ENCODE results near the gene GPR42.
"Not testable (repeated sequence)": the region's sequence is repeated elsewhere in the genome, so short reads cannot be mapped to it uniquely, and the experiment has no call there.

The GPR42 gene

DNA sequence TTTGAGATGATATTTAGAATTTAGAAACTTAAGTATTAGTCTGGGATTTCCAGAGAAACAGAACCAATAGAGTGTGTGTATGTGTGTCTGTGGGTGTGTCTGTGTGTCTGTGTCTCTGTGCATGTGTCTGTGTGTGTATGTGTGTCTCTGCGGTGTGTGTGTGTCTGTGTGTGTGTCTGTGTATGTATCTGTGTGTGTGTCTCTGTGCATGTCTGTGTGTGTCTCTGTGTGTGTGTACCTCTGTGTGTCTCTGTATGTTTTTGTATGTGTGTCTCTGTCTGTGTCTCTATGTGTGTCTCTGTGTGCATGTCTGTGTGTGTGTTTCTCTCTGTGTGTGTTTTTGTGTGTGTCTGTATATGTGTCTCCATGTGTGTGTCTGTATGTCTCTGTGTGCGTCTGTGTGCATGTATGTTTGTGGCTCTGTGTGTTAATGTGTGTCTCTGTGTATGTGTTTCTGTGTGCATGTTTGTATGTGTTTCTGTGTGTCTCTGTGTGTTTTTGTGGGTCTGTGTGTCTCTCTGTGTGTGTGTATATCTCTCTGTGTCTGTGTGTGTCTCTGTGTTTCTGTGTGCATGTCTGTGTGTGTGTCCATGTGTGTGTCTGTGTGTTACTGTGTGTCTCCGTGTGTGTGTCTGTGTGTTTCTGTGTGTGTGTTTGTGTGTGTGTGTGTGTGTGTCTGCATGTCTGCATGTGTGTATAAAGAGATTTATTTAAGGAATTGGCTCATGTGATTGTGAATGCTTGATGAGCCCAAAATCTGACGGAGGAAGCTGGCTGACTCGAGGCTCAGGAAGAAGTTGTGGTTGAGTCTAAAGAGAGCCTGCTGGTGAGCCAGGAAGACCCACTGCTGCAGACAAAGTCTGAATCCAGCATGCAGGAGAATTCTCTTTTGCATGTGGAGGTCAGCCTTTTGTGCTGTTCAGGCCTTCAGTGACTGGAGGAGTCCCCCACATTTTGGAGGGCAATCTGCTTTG, 22.2 kb downstream of the GPR42 start:
- DNase-seq (ENCODE audit: low read depth, low spot score): no peak

DNA sequence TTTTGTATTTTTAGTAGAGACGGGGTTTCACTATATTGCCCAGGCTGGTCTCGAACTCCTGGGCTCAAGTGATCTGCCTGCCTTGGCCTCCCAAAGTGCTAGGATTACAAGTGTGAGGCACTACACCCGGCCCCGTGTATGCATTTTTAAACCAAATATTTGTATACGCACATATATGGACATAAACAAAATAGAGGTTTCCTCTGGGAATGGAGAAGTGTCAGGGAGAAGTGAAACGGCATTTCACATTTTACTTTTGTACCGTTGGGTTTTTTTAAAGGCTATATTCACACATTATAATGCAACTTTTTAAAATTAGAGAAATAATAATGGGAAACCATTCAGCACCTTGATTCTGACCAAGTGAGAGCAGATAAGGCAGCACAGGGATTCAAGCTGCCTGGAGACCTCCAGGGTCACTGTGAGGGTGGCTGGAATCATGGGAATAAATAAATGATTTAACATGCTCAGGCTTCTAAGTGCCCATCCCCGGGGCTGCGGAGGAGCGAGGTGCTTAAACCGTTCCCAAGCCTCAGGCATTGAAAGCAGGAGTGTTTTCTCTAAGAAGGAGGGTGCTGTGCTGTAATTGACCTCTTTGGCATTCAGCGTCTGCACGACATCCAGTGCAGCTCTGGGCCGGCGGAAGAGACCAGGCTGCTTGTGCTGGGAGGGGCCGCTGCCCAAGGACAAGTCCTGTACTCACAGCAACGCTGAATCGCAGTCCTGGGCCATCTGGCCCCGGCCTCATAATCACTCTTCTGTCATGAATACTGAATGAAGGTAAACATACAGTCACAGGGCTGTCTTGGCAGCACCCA, 24.7 kb downstream of the GPR42 start:
- no peak for DNase-seq (ENCODE audit: low read depth, low spot score)

DNA sequence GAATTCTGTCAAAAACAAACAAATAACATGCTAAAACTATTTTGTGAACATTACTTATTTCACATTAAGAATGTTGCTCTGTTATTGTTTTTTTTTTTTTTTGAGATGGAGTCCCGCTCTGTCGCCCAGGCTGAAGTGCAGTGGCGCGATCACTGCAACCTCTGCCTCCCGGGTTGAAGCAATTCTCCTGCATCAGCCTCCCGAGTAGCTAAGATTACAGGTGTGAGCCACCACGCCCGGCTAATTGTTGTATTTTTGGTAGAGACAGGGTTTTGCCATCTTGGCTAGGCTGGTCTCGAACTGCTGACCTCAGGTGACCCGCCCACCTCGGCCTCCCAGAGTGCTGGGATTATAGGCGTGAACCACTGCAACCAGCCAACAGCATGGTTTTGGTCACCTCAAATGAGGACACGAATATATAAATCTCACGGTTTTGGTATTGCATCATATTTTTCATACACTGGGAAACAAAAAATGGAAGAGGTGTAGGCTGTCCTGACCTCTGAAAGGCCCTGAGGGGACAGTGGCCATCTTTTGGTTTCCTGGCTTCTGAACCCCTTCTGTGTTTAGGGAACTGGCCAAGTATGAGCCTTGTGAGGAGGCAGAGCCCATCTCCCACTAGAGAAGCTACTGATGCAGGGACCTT, 25.5 kb downstream of the GPR42 start:
- no peak for DNase-seq (ENCODE audit: low read depth, low spot score)

DNA sequence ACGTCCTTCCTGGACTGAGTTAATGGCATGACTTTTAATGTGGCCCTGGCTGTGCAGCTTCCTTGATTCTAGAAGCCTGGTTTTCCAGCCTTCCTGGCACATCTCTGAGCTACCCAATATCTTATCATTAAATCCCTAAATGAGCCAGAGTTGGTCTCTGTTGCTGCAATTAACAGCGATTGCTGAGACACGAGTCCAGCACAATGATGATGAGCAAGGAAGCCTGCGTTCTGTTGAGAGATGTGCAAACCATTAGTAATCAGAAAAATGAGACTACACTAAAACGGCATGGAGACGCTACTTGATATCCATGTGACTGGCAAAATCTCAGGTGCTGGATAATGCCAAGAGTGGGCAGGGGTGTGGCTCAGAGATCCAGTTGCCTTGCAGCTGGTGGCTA, 26.2 kb downstream of the GPR42 start:
- no peak for DNase-seq (ENCODE audit: low read depth, low spot score)

DNA sequence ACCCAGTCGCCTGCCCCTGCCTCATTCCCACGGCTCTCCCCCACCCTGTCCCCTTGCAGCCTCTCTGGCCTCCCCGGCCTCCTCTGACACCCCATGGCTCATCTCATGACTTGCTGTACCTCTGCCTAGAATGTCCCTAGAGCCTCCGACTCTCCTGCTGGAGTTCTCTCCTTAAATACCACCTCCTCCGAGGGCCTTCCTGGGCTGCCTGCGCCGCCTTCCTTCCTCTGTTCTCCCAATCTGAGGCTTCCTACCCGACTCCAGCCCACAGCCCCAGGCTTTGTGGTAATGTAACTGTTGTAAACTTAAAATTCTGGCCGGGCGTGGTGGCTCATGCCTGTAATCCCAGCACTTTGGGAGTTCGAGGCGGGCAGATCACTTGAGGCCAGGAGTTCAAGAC, 27.7 kb downstream of the GPR42 start:
- DNase-seq (ENCODE audit: low read depth, low spot score): no peak

DNA sequence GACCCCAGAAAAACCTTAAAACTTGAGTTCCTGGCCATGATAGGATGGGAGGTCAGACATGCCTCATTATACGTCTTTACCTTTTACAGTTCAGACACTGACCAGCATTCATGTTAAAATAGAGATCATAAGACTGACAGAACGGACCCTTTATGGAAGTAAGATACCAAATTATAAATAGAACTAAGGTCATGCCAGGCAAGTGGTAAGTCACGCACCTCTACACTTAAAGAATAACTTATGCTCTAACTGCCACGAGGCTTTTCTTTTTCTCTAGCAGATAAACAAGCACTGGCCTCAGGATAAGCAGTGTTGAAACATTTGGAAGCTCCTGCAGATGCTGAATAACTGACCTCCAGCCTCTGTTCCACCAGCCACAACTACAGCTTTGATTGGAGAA, 28.4 kb downstream of the GPR42 start:
- DNase-seq (ENCODE audit: low read depth, low spot score): no peak

DNA sequence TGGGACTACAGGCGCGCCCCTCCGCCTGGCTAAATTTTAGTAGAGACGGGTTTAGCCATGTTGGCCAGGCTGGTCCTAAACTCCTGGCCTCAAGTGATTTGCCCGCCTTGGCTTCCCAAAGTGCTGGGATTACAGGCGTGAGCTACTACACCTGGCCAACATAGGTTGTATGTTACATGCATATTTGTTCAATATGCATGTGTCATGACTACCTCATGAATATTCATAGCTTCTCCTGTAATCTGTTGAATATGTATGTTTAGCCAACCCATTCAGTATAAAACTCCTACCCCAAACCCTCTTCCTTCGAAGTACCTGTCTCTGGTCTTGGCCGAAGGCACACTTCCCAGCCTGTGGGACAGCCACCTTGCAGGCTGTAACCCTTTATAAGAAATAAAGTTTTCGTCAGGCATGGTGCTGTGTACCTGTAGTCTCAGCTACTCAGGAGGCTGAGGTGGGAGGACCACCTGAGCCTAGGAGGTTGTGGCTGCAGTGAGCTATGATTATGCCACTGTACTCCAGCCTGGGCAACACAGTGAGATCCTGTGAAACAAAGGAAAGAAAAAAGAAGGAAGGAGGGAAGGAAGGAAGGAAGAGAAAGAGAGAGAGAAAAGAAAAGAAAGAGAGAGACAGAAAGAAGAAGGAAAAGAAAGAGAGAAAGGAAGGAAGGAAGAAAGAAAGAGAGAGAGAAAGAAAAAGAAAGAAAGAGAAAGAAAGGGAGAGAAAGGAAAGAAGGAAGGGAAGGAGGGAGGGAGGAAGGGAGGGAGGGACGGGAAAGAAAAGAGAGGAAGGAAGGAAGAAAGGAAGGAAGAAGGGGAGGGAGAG, 29.3 kb downstream of the GPR42 start:
- no peak for DNase-seq (ENCODE audit: low read depth, low spot score)

DNA sequence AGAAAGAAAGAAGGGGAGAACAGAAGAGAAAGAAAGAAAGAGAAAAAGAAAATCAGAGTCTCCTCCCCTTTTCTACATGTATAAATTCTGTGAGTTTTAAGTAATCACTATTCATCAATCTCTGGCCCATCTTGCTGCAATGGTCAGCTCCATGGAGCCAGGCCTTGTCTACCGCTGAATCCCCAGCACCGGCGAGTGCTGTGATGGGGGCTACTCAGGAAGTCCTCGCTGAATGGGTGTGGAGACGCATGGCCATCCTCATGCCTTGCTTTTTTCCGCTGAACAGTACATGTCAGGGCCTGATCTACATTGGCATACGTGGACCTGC, 29.9 kb downstream of the GPR42 start:
- no peak for DNase-seq (ENCODE audit: low read depth, low spot score)

DNA sequence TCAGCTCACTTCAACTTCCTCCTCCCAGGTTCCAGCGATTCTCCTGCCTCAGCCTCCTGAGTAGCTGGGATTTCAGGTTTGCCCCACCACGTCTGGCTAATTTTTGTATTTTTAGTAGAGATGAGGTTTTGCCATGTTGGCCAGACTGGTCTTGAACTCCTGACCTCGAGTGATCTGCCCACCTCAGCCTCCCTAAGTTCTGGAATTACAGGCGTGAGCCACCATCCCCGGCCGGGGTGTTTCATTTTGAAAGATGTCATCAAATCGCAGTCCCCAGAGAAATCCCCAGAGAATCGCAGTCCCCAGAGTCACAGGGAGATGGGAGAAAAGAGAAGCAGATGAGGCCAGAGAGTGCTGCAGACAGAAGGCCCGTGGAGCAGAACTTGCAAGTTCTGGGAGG, 30.5 kb downstream of the GPR42 start:
- not testable (repeated sequence) for DNase-seq (ENCODE audit: low read depth, low spot score)

DNA sequence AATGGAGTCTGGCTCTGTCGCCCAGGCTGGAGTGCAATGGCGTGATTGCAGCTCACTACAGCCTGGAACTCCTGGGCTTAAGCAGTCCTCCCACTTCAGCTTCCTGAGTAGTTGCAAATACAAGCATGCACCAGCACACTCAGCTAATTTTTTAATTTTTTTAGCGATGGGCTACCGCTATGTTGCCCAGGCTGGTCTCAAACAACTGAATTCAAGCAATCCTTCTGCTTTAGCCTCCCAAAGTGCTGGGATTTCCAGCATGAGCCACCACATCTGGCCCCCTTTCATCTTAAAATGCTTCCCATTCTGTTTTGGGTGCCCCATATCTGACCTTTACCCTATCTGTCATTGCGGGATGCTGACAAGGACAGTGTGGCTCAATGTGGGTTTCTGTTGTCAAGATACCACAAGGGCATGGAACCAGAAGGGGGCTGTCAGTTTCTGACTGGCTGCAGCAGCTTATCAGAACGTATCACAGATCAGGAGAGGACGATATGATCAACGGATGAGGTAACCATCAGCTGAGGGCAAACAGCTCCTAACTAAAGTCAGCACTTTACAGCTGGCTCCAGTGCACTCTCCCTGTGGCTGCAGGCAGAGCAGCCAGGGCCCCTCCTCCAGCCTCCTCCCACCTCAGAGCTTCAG, 32.4 kb downstream of the GPR42 start:
- DNase-seq (ENCODE audit: low read depth, low spot score): no peak

DNA sequence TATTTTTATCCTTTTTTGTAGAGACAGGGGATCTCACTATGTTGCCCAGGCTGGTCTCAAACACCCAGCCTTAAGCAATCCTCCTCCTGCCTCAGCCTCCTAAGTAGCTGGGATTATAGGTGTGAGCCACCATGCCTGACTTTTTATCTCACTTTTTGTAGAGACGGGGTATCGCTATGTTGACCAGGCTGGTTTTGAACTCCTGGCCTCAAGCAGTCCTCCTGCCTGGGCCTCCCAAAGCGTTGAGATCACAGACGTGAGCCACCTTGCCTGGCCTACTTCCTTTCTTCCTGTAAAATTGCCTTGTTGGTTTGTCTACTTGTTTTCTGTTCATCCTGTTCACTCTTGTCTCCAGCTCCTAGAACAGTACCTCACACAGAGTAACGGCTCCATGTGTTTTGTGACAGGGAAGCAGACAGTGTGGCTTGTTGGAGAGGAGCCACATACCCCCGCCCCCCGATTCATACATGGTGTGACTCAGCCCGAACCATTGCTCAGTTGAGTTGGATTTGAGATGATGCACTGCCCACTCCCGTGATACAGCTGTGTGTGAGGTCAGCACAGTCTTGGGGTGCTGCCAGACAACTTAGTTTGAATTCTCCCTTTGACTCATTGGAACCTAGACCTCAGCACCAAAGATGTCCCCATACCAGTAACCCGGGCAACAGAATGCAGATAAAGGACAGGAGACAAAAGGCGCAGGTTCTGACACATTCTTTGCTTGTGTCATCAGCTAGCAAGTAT, 34.2 kb downstream of the GPR42 start:
- no peak for DNase-seq (ENCODE audit: low read depth, low spot score)

DNA sequence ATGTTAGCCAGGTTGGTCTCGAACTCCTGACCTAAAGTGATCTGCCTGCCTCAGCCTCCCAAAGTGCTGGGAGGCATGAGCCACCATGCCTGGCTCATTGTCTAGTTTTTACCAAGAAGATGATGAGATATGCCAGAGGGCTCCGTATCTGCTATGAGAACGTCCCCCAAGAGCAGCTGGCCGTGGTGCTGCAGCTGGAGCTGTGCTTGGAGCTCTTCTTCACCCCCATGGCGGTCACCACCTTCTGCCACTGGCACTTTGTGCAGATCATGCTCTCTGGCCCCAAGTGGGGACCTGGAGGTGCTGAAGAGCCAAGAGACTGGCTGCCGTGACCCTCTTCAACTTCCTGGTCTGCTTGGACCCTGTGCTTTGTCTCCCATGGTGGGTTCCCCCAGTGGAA, 36.8 kb downstream of the GPR42 start:
- no peak for DNase-seq (ENCODE audit: low read depth, low spot score)

DNA sequence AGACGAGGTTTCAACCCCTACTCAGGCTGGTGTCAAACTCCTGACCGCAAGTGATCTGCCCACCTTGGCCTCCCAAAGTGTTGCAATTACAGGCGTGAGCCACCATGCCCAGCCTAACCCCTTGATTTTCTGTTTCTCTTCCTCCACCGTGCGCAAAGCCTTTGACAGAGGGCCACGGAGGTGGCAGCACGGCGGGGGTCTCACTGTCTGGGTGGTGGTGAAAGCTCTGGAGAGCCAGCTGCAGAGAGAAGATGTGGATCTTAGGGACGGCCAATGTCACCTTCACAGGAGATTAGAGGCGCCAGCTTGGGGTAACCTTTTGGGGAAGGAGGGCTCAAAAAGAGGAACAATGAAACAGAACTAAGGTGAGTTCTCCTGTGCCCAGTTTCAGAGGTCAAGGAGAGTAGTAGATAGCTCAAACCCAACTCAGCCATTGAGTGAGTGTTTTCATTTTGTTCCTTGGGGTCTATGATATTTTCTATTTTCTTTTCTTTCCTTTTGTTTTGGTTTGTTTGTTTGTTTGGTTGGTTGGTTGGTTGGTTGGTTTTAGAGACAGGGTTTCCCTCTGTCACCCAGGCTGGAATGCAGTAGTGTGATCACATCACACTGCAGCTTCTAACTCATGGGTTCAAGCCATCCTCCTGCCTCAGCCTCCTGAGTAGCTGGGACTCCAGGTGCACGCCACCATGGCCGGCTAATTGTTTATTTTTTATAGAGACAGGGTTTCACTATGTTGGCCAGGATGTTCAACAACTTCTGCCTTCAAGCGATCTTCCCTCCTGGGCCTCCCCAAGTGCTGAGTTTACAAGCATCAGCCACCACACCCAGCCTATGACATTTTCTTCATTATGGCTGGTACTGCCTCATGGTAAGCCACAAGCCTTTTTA, 37.7 kb downstream of the GPR42 start:
- no peak for DNase-seq (ENCODE audit: low read depth, low spot score)

DNA sequence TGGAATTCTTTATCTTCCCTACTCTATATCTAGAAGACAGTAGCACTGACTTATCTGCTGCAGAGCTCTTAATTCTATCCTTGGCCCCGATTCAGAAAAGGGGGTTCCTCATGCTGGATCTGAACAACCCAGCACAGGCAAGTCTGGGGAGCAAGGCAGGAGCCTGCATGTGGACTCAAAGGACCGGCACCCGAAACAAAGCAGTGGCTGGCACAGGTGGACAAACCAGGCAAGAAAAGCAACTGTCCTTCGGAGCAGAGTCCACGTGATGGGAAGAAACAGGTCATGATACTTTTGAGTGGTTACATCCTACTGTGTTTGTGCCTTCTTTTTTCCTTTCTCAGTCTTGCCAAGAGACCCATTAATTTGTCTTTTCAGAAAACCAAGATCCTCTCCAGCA, 38.3 kb downstream of the GPR42 start:
- no peak for DNase-seq (ENCODE audit: low read depth, low spot score)

DNA sequence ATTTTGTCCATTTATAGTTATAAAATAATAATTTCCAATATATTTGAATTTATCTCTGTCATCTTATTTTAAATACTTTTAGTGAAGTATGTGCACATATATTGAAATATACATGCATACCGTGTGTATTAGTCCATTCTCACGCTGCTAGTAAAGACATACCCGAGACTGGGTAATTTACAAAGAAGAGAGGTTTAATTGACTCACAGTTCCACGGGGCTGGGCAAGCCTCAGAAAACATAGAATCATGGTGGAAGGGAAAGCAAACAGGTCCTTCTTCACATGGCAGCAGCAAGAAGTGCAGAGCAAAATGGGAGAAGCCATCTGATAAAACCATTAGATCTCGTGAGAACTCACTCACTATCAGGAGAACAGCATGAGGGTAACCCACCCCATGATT, 39.6 kb downstream of the GPR42 start:
- DNase-seq (ENCODE audit: low read depth, low spot score): no peak

DNA sequence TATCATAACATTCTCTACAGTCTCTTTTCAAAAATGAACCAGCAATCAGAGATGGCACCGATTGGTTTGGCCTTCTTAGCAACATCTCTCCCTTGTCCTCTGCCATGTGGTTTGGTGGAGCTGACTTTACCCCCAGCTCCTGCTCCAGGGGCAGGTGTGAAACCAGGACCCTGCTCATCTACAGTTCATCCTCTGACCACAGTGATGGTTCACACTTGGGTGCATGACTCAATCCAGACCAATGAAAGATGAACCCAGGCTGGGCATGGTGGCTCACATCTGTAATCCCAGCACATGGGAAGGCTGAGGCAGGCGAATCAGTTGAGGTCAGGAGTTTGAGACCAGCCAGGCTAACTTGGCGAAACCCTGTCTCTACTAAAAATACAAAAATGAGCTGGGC, 43.6 kb downstream of the GPR42 start:
- no peak for DNase-seq (ENCODE audit: low read depth, low spot score)

DNA sequence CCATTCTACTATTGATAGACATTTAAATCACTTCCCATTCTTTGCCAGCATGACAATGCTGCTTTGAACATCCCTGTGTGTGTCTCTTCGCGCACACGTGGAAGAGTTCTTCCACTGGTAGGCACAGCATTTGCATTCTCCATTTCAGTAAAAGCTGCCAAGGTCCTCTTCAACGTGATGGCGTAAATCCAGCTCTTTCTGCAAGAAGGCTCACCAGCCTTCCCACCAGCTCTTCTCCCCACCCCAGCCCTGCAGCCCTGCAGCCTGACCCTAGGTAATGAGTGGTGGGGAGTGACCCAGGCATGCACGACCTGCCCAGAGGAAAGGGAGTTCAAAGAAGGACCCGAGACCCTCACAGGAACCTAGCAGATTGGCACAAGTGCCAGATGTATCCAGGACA, 45.5 kb downstream of the GPR42 start:
- DNase-seq (ENCODE audit: low read depth, low spot score): no peak

DNA sequence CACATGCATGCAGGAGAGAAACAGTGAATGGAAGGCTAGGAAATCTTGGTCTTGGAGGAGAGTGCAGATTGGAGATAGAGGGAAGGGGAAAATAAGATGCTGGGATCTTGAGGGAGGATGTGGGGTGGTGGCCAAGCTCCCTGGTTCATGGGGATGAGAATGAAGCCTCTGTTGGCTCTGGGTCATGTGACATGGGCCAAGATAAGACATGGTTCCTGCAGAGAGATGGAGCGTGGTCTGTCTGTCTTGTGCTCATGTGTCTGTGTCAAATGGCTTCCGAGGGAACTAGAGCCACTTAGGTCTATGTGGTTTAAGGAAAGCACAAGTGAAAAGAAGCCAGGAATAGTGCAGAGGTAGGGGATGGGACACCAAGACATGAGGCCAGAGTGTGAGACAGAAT, 46.4 kb downstream of the GPR42 start:
- no peak for DNase-seq (ENCODE audit: low read depth, low spot score)
